Measurements from ENCODE around the gene FOCAD. TPM values are rescaled to one million over a fixed set of nuclear protein-coding genes. Genes with fewer than 3 reads are reported as not detected.
"Not testable (repeated sequence)": the region's sequence is repeated elsewhere in the genome, so short reads cannot be mapped to it uniquely, and the experiment has no call there.

The FOCAD gene
- total and polyA plus RNA-seq, 7 experiments from 2014 or later, result 12.8 to 33.7 (median 18.3) TPM

DNA sequence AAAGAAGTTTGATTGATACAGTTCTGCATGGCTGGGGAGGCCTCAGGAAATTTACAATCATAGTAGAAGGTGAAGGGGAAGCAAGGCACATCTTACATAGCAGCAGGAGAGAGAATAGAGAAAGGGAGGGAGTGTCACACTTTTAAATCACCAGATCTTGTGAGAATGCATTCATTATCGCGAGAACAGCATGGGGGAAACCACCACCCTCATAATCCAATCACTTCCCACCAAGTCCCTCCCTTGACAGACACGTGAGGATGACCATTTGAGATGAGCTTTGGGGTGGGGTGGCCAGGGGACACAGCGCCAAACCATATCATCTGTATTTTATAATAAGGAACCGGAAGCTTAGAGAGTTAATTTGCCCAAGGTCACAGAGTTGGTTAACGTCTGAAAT is 13.7 kb upstream of the FOCAD start:
- no peaks in the 10 kb centered on the region for H3K9me3 ChIP-seq (ENCODE audit: control insufficient read depth in 2 of 3, low read length in 3 of 3)
- H3K27me3 Mint-ChIP-seq, result peaks cover 0 to 4% (median 0%) of the 10 kb centered on the region in 5 donors

DNA sequence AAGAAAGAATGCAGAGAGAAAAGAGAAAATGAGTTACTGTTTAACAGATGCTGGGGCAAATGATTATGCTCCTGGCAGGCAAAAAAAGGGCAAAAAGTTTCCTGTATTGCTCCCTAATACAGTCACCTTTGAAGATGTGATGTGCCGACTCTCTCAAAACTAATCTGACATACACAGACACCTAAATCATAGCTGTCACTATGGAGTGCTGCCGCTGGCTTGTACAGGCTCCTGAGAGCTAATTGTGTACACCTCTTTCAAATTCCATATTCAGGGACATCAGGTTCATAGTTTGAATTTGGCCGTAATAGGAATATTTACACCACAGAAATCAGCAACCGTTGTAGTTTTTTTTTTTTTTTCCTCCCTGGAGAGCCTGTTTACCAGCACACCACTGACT is 12.4 kb upstream of the FOCAD start:
- H3K4me1 ChIP-seq (ENCODE audit: control insufficient read depth in 2 of 2, insufficient read depth in 2 of 2, low read length in 2 of 2), result no peaks in the 10 kb centered on the region
- POLR2A ChIA-PET, result interaction anchor here (1.0 to 1.5 kb wide), 3 partner anchors 13 to 30 kb away, joined by 3 to 4 read pairs (median 4); partner anchors contain the start of gene FOCAD

More for the DNA sequence above, 13.7 kb upstream of the FOCAD start:
- CTCF ChIA-PET, result interaction anchor here (1.2 kb wide), 1 partner anchor 14 kb away, joined by 3 read pairs; the partner anchor contains the start of gene FOCAD
- H3K4me1 Mint-ChIP-seq, result no peaks in the 10 kb centered on the region
- no peak overlapping the region for H3K4me3 Mint-ChIP-seq
- intact Hi-C loops (cut with micrococcal nuclease), result no loop called here
- ATAC-seq (no peak), DNase-seq (no peak)
- no peaks in the 10 kb centered on the region for H3K9me3 Mint-ChIP-seq
- Histone ChIP-seq H3K4me3 (ENCODE audit: low read length) (no peak overlapping the region), H3K4me1 (ENCODE audit: control insufficient read depth in 2 of 2, insufficient read depth in 2 of 2, low read length in 2 of 2) (no peaks in the 10 kb centered on the region), H3K27me3 (ENCODE audit: control insufficient read depth in 2 of 2, insufficient read depth in 2 of 2, low read length in 2 of 2) (no peaks in the 10 kb centered on the region), H3K36me3 (ENCODE audit: control insufficient read depth in 2 of 3, insufficient read depth in 3 of 3, low read length in 3 of 3) (no peaks in the 10 kb centered on the region), H3K27ac (ENCODE audit: low read depth, low read length) (no peak overlapping the region)
- POLR2A ChIA-PET, result no interaction called here
- no peak overlapping the region for H3K27ac Mint-ChIP-seq
- peaks cover 0 to 6% (median 3%) of the 10 kb centered on the region in 5 donors for H3K36me3 Mint-ChIP-seq

DNA sequence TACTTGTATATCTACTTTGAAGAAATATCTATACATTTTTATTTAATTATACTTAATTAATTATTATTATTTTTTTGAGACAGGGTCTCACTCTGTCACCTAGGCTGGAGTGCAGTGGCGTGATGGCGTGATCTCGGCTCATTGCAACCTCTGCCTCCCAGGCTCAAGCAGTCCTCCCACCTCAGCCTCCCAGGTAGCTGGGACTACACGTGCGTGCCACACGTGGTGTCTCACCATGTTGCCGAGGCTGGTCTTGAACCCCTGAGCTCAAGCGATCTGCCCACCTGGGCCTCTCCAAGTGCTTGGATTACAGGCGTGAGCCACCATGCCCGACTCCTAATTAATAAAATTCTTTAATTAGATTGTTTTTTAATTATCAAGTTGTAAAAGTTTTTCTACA is 10.5 kb upstream of the FOCAD start:
- H3K27me3 Mint-ChIP-seq; intact Hi-C loops (cut with micrococcal nuclease); H3K27me3 ChIP-seq (ENCODE audit: control insufficient read depth in 2 of 2, insufficient read depth in 2 of 2, low read length in 2 of 2); DNase-seq; H3K27ac ChIP-seq (ENCODE audit: low read depth, low read length); H3K9me3 Mint-ChIP-seq; H3K4me3 ChIP-seq (ENCODE audit: low read length); H3K36me3 ChIP-seq (ENCODE audit: control insufficient read depth in 2 of 3, insufficient read depth in 3 of 3, low read length in 3 of 3); H3K27ac Mint-ChIP-seq; CTCF ChIA-PET; H3K4me1 Mint-ChIP-seq; H3K36me3 Mint-ChIP-seq; H3K9me3 ChIP-seq (ENCODE audit: control insufficient read depth in 2 of 3, low read length in 3 of 3); ATAC-seq; H3K4me1 ChIP-seq (ENCODE audit: control insufficient read depth in 2 of 2, insufficient read depth in 2 of 2, low read length in 2 of 2); H3K4me3 Mint-ChIP-seq: not testable (repeated sequence)
- POLR2A ChIA-PET, result interaction anchor here (2.0 kb wide), 1 partner anchor 11 kb away, joined by 5 read pairs; the partner anchor contains the start of gene FOCAD

More for the DNA sequence above, 12.4 kb upstream of the FOCAD start:
- Histone ChIP-seq H3K9me3 (ENCODE audit: control insufficient read depth in 2 of 3, low read length in 3 of 3) (no peaks in the 10 kb centered on the region), H3K27me3 (ENCODE audit: control insufficient read depth in 2 of 2, insufficient read depth in 2 of 2, low read length in 2 of 2) (no peaks in the 10 kb centered on the region), H3K4me3 (ENCODE audit: low read length) (no peak overlapping the region), H3K36me3 (ENCODE audit: control insufficient read depth in 2 of 3, insufficient read depth in 3 of 3, low read length in 3 of 3) (no peaks in the 10 kb centered on the region), H3K27ac (ENCODE audit: low read depth, low read length) (no peak overlapping the region)
- DNase-seq (no peak), ATAC-seq (no peak)
- H3K27me3 Mint-ChIP-seq, result peaks cover 0 to 4% (median 0%) of the 10 kb centered on the region in 5 donors
- peaks cover 0 to 8% (median 6%) of the 10 kb centered on the region in 5 donors for H3K36me3 Mint-ChIP-seq
- intact Hi-C loops (cut with micrococcal nuclease), result no loop called here
- CTCF ChIA-PET, result interaction anchor here (0.6 kb wide), 1 partner anchor 108 kb away, joined by 3 read pairs; no protein-coding TSS in a partner anchor
- H3K4me1 Mint-ChIP-seq, result no peaks in the 10 kb centered on the region
- no peak overlapping the region for H3K4me3 Mint-ChIP-seq
- H3K9me3 Mint-ChIP-seq, result no peaks in the 10 kb centered on the region
- H3K27ac Mint-ChIP-seq, result no peak overlapping the region

DNA sequence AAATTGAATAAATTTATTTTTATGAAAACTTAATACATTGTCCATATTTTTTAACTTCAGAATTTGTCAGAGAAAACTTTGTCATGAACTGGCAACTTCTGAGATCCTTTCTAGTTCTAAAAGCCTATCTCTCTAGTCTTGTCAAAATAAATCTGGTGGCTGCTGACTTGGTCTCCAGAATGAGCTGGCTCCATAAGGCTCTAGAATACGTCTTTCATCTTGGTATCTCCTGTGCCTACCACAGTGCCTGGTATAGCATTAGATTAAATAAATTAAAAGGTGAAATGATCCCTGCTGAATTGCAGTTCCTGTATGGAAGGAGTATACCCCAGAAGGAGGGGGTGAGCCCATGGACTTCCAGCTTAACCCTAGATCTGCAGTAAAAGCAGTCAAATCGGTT is 2.6 kb upstream of the FOCAD start:
- Histone ChIP-seq H3K27me3 (ENCODE audit: control insufficient read depth in 2 of 2, insufficient read depth in 2 of 2, low read length in 2 of 2) (no peaks in the 10 kb centered on the region), H3K4me3 (ENCODE audit: low read length) (no peak overlapping the region), H3K27ac (ENCODE audit: low read depth, low read length) (no peak overlapping the region), H3K4me1 (ENCODE audit: control insufficient read depth in 2 of 2, insufficient read depth in 2 of 2, low read length in 2 of 2) (peaks cover 0 to 6% of the 10 kb centered on the region in 2 donors), H3K9me3 (ENCODE audit: control insufficient read depth in 2 of 3, low read length in 3 of 3) (no peaks in the 10 kb centered on the region), H3K36me3 (ENCODE audit: control insufficient read depth in 2 of 3, insufficient read depth in 3 of 3, low read length in 3 of 3) (no peaks in the 10 kb centered on the region)
- Mint-ChIP-seq H3K27ac (peak overlapping the region in 1 of 9 donors; percentile 51), H3K4me3 (no peak overlapping the region), H3K36me3 (peaks cover 0 to 3% (median 0%) of the 10 kb centered on the region in 5 donors), H3K9me3 (no peaks in the 10 kb centered on the region), H3K4me1 (peaks cover 11 to 31% (median 27%) of the 10 kb centered on the region in 7 donors), H3K27me3 (no peaks in the 10 kb centered on the region)
- POLR2A ChIA-PET, result interaction anchor here (0.9 kb wide), 1 partner anchor 41 kb away, joined by 3 read pairs; no protein-coding TSS in a partner anchor
- CTCF ChIA-PET, result no interaction called here
- ATAC-seq (no peak), DNase-seq (no peak)
- intact Hi-C loops (cut with micrococcal nuclease), result loop anchor here (5.0 kb wide), 5 partner anchors 129 to 754 kb away; no protein-coding TSS in a partner anchor

DNA sequence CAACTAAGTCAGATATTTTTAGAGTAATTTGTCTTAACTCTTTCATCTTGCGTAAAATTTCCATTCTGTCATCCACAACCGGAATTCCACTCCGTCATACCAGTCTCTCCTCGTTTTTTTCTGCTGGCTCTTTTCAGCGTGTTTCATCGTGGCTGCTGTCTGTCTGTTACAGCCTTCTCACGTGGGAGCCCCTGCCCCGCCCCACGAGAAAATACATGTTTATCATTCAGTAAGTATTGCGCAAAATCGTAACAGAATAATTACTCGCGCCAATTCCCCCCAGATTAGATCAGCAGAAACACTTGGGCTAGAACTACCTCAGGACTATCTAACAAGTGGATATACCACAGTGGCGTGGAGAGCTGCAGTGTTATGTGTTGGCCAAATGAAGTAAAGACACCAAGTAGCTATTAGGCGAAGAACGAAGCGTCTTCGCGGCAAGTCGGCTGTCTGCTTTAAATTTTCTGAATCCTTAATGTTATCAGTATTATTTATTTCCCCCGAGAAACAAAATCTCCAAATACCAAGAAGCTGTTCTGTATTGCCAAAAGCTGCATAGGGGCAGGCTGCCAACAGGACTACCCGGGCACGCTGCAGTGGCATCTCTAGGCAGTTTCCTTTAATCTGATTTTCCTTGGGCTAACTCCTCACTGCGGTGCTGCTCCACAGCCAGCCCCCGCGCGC is 566 bp upstream of the FOCAD start:
- no peaks in the 10 kb centered on the region for H3K36me3 ChIP-seq (ENCODE audit: control insufficient read depth in 2 of 3, insufficient read depth in 3 of 3, low read length in 3 of 3)
- ATAC-seq (peak; percentile 3), DNase-seq (peak in 6 of 9 donors; percentile 10 to 76 (median 30))
- H3K27me3 Mint-ChIP-seq, result no peaks in the 10 kb centered on the region
- intact Hi-C loops (cut with micrococcal nuclease), result loop anchor here (1.0 to 5.0 kb wide), 16 partner anchors 25 to 1581 kb away; partner anchors contain the start of genes HACD4 (in 2 of the 2), HAUS6 (in 1 of the 2), MLLT3 (in 1 of the 2) and MTAP (in 1 of the 2)
- no peaks in the 10 kb centered on the region for H3K9me3 ChIP-seq (ENCODE audit: control insufficient read depth in 2 of 3, low read length in 3 of 3)
- CTCF ChIA-PET, result interaction anchor here (0.9 to 1.0 kb wide), 3 partner anchors 13 to 314 kb away, joined by 3 to 4 read pairs (median 3); partner anchors contain the start of gene MLLT3
- no peaks in the 10 kb centered on the region for H3K27me3 ChIP-seq (ENCODE audit: control insufficient read depth in 2 of 2, insufficient read depth in 2 of 2, low read length in 2 of 2)
- peaks cover 0 to 6% of the 10 kb centered on the region in 2 donors for H3K4me1 ChIP-seq (ENCODE audit: control insufficient read depth in 2 of 2, insufficient read depth in 2 of 2, low read length in 2 of 2)
- no peaks in the 10 kb centered on the region for H3K9me3 Mint-ChIP-seq
- H3K36me3 Mint-ChIP-seq, result peaks cover 0 to 3% (median 0%) of the 10 kb centered on the region in 5 donors
- H3K4me1 Mint-ChIP-seq, result peaks cover 11 to 32% (median 29%) of the 10 kb centered on the region in 7 donors
- POLR2A ChIA-PET, result interaction anchor here (0.6 to 2.8 kb wide), 15 partner anchors 10 to 481 kb away, joined by 3 to 31 read pairs (median 3); partner anchors contain the start of gene MLLT3
- peak overlapping the region; percentile 85 to 98 (median 95) for H3K4me3 Mint-ChIP-seq
- peak overlapping the region; percentile 95 for H3K4me3 ChIP-seq (ENCODE audit: low read length)
- peak overlapping the region; percentile 52 for H3K27ac ChIP-seq (ENCODE audit: low read depth, low read length)
- peak overlapping the region; percentile 66 to 94 (median 80) for H3K27ac Mint-ChIP-seq

DNA sequence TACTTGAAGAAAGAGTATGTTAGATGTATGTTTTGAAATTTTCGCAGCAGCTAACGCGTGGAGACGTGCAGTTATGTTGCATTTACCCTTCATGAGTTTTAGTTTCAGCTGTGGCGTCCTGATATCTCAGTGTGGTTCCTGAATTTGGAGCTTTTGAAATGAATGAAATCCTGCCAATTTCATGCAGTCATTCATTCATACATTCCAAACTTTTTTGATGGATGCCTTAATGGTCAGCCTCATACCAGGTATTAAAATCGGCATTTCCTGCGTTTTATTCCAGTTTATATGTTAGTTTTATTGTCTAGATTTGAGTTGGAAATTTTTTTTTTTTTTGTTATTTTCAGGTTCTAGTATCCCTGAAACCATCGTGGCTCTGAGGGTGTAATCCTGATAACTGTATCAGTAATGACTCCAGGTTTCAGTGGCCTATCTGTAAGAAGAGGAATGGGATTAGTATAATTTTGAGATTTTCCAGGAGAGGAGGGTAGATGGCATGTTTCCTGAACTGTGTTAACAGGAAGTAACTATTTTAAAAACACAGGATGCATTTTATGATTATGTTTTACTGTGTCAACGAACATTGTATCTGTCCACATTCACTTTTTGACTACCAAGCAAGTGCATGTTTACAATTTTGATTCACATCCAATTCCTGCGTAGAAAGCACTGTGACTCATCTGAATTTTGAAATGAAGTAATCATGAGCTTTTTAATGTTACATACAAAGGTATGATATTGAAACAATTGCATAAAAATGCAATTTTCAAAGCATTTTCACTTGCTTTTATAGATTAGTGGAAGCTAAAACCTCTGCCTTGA is 1.0 kb downstream of the FOCAD start:
- Histone ChIP-seq H3K4me3 (ENCODE audit: low read length) (peak overlapping the region; percentile 95), H3K36me3 (ENCODE audit: control insufficient read depth in 2 of 3, insufficient read depth in 3 of 3, low read length in 3 of 3) (no peaks in the 10 kb centered on the region), H3K27me3 (ENCODE audit: control insufficient read depth in 2 of 2, insufficient read depth in 2 of 2, low read length in 2 of 2) (no peaks in the 10 kb centered on the region), H3K27ac (ENCODE audit: low read depth, low read length) (peak overlapping the region; percentile 81), H3K9me3 (ENCODE audit: control insufficient read depth in 2 of 3, low read length in 3 of 3) (no peaks in the 10 kb centered on the region), H3K4me1 (ENCODE audit: control insufficient read depth in 2 of 2, insufficient read depth in 2 of 2, low read length in 2 of 2) (peaks cover 0 to 6% of the 10 kb centered on the region in 2 donors)
- peak overlapping the region; percentile 89 to 98 (median 96) for H3K4me3 Mint-ChIP-seq
- ChIA-PET POLR2A (interaction anchor here (0.6 to 2.8 kb wide), 14 partner anchors 9 to 494 kb away, joined by 3 to 31 read pairs (median 4); partner anchors contain the start of genes HACD4 and MLLT3), CTCF (interaction anchor here (0.6 to 1.4 kb wide), 7 partner anchors 20 to 663 kb away, joined by 3 to 5 read pairs (median 3); no protein-coding TSS in a partner anchor)
- ATAC-seq (no peak), DNase-seq (peak in 5 of 9 donors; percentile 3 to 53 (median 6))
- peaks cover 11 to 29% (median 23%) of the 10 kb centered on the region in 7 donors for H3K4me1 Mint-ChIP-seq
- intact Hi-C loops (cut with micrococcal nuclease), result loop anchor here (1.0 to 5.0 kb wide), 16 partner anchors 27 to 1582 kb away; partner anchors contain the start of genes HACD4 (in 2 of the 2), HAUS6 (in 1 of the 2), MLLT3 (in 1 of the 2) and MTAP (in 1 of the 2)
- H3K9me3 Mint-ChIP-seq, result no peaks in the 10 kb centered on the region
- peaks cover 0 to 3% (median 0%) of the 10 kb centered on the region in 5 donors for H3K36me3 Mint-ChIP-seq
- peak overlapping the region; percentile 78 to 96 (median 90) for H3K27ac Mint-ChIP-seq
- H3K27me3 Mint-ChIP-seq, result no peaks in the 10 kb centered on the region
